Gastrocnemius medialis (tissue), 4 donors: ENCODE measurements around the gene OSBP2. TPM values are rescaled to one million over a fixed set of nuclear protein-coding genes. Genes with fewer than 3 reads are reported as not detected.
A peak's percentile ranks its signal among the peaks of the same experiment; 100 is the strongest.

Source experiments
- ATAC-seq, 2 donors: fragments of 150-250 bp; one replicate each; pipeline ENCODE4 v1.9.1; 2016
- DNase-seq, 2 donors: peaks; one replicate each; pipeline ENCODE4 v3.0.0-alpha.2; 2019
- H3K27ac ChIP-seq, 4 donors: fragments of 200-600 bp; sonication (generic); 1 replicate in 1 of 4; 2 replicates in 3 of 4; pipeline ENCODE4 v1.5.1; 2016 to 2018; ENCODE audit warnings: mild to moderate bottlenecking in 2 of 4, moderate library complexity in 1 of 4
- H3K27me3 ChIP-seq, 3 donors: fragments of 200-600 bp; sonication (generic) in 2 of 3; 1 replicate in 1 of 3; 2 replicates in 2 of 3; pipeline versions ENCODE4 v1.5.1 to v1.6.0; 2016 to 2019; ENCODE audit warnings: mild to moderate bottlenecking in 1 of 3, moderate library complexity in 1 of 3
- H3K36me3 ChIP-seq, 2 donors: fragments of 200-600 bp; sonication (generic) in 1 of 2; one replicate each; pipeline ENCODE4 v1.5.1; 2017 to 2018
- H3K4me1 ChIP-seq, 2 donors: fragments of 200-600 bp; sonication (generic) in 1 of 2; one replicate each; pipeline ENCODE4 v1.5.1; 2016 to 2017; ENCODE audit warnings: mild to moderate bottlenecking in 2 of 2
- H3K4me3 ChIP-seq, 4 donors: fragments of 200-600 bp; sonication (generic) in 3 of 4; 1 replicate in 1 of 4; 2 replicates in 3 of 4; pipeline ENCODE4 v1.5.1; 2016 to 2019; ENCODE audit warnings: mild to moderate bottlenecking in 2 of 4
- H3K9me3 ChIP-seq, 3 donors: fragments of 200-600 bp; sonication (generic) in 2 of 3; 1 replicate in 1 of 3; 2 replicates in 2 of 3; pipeline ENCODE4 v1.5.1; 2016 to 2019
- CTCF ChIP-seq, 5 experiments: fragments of 450-650 bp in 3 of 5; fragments of 200-600 bp in 2 of 5; sonication (generic) in 2 of 5; IDR thresholded peaks in 4 of 5; conservative IDR thresholded peaks in 1 of 5; 1 replicate in 4 of 5; 2 replicates in 1 of 5; pipeline ENCODE4 v1.5.1; 2016 to 2019; ENCODE audit warnings: antibody characterized with exemption in 5 of 5, mild to moderate bottlenecking in 3 of 5, moderate library complexity in 3 of 5
- POLR2A ChIP-seq, 2 donors: fragments of 450-650 bp; IDR thresholded peaks; one replicate each; pipeline ENCODE4 v1.6.1; 2017; ENCODE audit warnings: antibody characterized with exemption in 2 of 2, mild to moderate bottlenecking in 2 of 2, moderate library complexity in 2 of 2
- in situ Hi-C, 4 donors: fragments of 200-750 bp; cut with MboI; loops; one replicate each; pipeline versions ENCODE4 v1.15.0 to v1.8.0; 2017; ENCODE audit warnings: low sequenced_read_pairs in 4 of 4
- intact Hi-C: fragments of 100-400 bp; cut with DNase I; formaldehyde crosslinking; loops from one replicate; pipeline ENCODE4 v1.15.1; 2023; ENCODE audit warnings: low total_unique reads
- total RNA-seq, 4 donors: library from RNA; depleted of rRNA; stranded (reverse); fragments of >200 nt; gene quantifications; one replicate each; pipeline versions ENCODE4 v1.1.0 to v1.2.3, GENCODE V29; 2016

Gene OSBP2
- total RNA-seq, 4 donors from 2014 or later: 2.8 to 4.3 (median 3.0) TPM

GRCh38 chr22:30869667-30870395, 175.2 kb downstream of the OSBP2 start:
- TF ChIP-seq CTCF (IDR thresholded peaks at IDR 0.05 in 4 of 5, conservative IDR thresholded peaks at IDR 0.05 in 1 of 5) (no peak), POLR2A (IDR thresholded peaks at IDR 0.05) (no peak)
- intact Hi-C loops: no loop called here
- no peak overlapping the region for H3K4me3 ChIP-seq

GRCh38 chr22:30870451-30871345, 176.0 kb downstream of the OSBP2 start:
- Histone ChIP-seq H3K27me3 (no peaks in the 10 kb centered on the region), H3K27ac (no peak overlapping the region), H3K4me3 (no peak overlapping the region), H3K4me1 (peaks cover 6 to 7% of the 10 kb centered on the region in 2 donors), H3K9me3 (no peaks in the 10 kb centered on the region), H3K36me3 (no peaks in the 10 kb centered on the region)
- intact Hi-C loops: no loop called here
- no peak for ATAC-seq
- in situ Hi-C loops: no loop called here
- DNase-seq: peak in 1 of 2 donors; percentile 3
- TF ChIP-seq POLR2A (IDR thresholded peaks at IDR 0.05): no peak
- TF ChIP-seq CTCF (IDR thresholded peaks at IDR 0.05 in 4 of 5, conservative IDR thresholded peaks at IDR 0.05 in 1 of 5): no peak

More at GRCh38 chr22:30869667-30870395, 175.2 kb downstream of the OSBP2 start:
- no peak for ATAC-seq
- no peaks in the 10 kb centered on the region for H3K27me3 ChIP-seq
- H3K9me3 ChIP-seq: no peaks in the 10 kb centered on the region
- peak in 1 of 2 donors; percentile 3 for DNase-seq
- no peak overlapping the region for H3K27ac ChIP-seq
- peaks cover 6 to 7% of the 10 kb centered on the region in 2 donors for H3K4me1 ChIP-seq
- H3K36me3 ChIP-seq: no peaks in the 10 kb centered on the region
- in situ Hi-C loops: no loop called here

DNA sequence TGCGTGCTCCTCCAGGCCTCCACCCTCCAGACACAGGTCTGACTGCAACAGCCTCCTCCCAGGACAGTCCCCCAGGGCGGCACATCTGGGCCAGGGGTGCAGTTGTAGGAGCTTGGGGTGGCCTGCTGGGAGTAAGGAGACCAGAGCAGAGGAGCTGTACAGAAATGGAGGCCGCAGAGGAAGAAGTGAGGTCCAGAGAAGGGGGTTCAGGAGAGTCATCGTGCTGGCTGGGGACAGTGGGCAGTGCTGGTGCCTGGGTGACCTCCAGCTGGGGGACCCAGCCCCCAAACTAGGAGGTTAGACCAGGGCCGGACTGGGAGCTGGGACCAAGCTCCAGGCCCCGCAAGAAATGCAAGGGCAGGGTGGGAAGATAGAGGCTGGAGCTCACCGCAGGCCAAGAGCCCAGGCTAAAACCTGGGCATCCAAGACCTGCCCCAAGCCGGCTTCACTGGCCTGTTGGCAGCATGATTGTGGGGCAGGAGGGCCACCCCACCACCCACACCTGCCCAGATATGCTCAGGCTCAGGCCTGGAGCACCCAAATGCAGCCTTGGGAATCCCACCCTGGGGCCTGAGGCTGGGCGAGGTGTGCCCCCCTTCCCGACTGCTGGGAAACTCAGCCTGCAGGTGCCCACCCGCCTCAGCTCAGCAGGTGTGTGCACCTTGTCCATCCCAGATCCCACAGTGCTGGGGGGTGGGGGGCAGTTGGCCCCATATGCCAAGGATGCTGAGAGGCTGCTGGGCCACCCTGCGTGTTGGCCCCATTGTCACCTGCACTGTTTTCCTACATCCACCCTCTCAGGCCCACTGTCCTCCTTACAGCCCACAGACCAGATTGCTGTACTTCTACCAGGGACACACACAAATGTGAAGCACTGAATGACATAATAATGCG, 177.0 kb downstream of the OSBP2 start:
- H3K27ac ChIP-seq: no peak overlapping the region
- TF ChIP-seq CTCF (IDR thresholded peaks at IDR 0.05 in 4 of 5, conservative IDR thresholded peaks at IDR 0.05 in 1 of 5) (no peak), POLR2A (IDR thresholded peaks at IDR 0.05) (no peak)
- DNase-seq (peak in 1 of 2 donors; percentile 5), ATAC-seq (no peak)
- intact Hi-C loops: no loop called here
- H3K4me3 ChIP-seq: no peak overlapping the region
- peaks cover 14% of the 10 kb centered on the region in 2 donors for H3K4me1 ChIP-seq
- no peaks in the 10 kb centered on the region for H3K27me3 ChIP-seq
- in situ Hi-C loops: no loop called here
- no peaks in the 10 kb centered on the region for H3K36me3 ChIP-seq
- no peaks in the 10 kb centered on the region for H3K9me3 ChIP-seq

GRCh38 chr22:30872285-30873041, 177.8 kb downstream of the OSBP2 start:
- intact Hi-C loops (no loop called here), in situ Hi-C loops (no loop called here)
- no peak for ATAC-seq

More at GRCh38 chr22:30872285-30873041, 177.8 kb downstream of the OSBP2 start:
- H3K4me1 ChIP-seq: peaks cover 21% of the 10 kb centered on the region in 2 donors
- DNase-seq: peak in 1 of 2 donors; percentile 6
- H3K27ac ChIP-seq: no peak overlapping the region
- no peak overlapping the region for H3K4me3 ChIP-seq
- no peaks in the 10 kb centered on the region for H3K36me3 ChIP-seq
- TF ChIP-seq POLR2A (IDR thresholded peaks at IDR 0.05): no peak
- no peak for TF ChIP-seq CTCF (IDR thresholded peaks at IDR 0.05 in 4 of 5, conservative IDR thresholded peaks at IDR 0.05 in 1 of 5)
- H3K27me3 ChIP-seq: no peaks in the 10 kb centered on the region
- H3K9me3 ChIP-seq: no peaks in the 10 kb centered on the region
